Sigmoid colon (tissue), 3 donors: ENCODE data around the gene BRIP1.

Experiments used
- POLR2A ChIP-seq, 2 donors: fragments of 450-650 bp; IDR thresholded peaks; one replicate each; pipeline ENCODE4 v1.6.1; 2016; ENCODE audit warnings: antibody characterized with exemption in 2 of 2, mild to moderate bottlenecking in 2 of 2, moderate library complexity in 2 of 2
- TF ChIP-seq, protein P1 (sequence below), 4 experiments: fragments of 450-650 bp in 3 of 4; fragments of 200-600 bp in 1 of 4; IDR thresholded peaks; one replicate each; pipeline ENCODE4 v1.5.1; 2016 to 2019; ENCODE audit warnings: antibody characterized with exemption in 4 of 4, mild to moderate bottlenecking in 3 of 4, moderate library complexity in 2 of 4

DNA sequence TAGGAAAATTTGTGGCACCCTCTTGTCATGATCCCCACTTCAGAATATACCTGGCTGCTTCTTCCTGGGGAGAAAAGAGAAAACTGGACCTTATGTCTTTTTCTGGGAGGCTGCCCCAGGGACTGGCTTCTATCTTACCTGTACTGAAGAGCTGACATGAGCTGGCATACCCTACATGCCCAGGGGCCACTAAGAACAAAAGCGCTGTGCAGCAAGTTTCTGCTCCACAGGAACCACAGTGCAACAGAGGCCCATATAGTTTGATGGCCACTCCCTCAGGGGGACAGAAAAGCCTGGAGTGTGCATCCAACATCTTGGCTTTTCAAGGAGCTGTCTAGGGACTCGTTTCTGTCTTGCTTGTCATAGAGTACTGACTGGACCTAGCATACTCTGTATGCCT is 175.6 kb downstream of the BRIP1 start:
- TF ChIP-seq, protein P1, sequence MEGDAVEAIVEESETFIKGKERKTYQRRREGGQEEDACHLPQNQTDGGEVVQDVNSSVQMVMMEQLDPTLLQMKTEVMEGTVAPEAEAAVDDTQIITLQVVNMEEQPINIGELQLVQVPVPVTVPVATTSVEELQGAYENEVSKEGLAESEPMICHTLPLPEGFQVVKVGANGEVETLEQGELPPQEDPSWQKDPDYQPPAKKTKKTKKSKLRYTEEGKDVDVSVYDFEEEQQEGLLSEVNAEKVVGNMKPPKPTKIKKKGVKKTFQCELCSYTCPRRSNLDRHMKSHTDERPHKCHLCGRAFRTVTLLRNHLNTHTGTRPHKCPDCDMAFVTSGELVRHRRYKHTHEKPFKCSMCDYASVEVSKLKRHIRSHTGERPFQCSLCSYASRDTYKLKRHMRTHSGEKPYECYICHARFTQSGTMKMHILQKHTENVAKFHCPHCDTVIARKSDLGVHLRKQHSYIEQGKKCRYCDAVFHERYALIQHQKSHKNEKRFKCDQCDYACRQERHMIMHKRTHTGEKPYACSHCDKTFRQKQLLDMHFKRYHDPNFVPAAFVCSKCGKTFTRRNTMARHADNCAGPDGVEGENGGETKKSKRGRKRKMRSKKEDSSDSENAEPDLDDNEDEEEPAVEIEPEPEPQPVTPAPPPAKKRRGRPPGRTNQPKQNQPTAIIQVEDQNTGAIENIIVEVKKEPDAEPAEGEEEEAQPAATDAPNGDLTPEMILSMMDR (IDR thresholded peaks at IDR 0.05), result no peak
- TF ChIP-seq POLR2A (IDR thresholded peaks at IDR 0.05), result no peak
